HUES48 (cell line): ENCODE results near the gene SYCP2.
A peak's percentile ranks its signal among the peaks of the same experiment; 100 is the strongest.

Source experiments
- H3K27ac ChIP-seq: one replicate; pipeline ENCODE4 v1.7.0; 2013; ENCODE audit warnings: low read depth, low read length, inconsistent platforms
- H3K27me3 ChIP-seq: 2 replicates; pipeline ENCODE4 v1.6.1; 2013; ENCODE audit warnings: mild to moderate bottlenecking, low read length; ENCODE audit not compliant: control insufficient read depth, insufficient read depth
- H3K36me3 ChIP-seq: 2 replicates; pipeline ENCODE4 v1.6.1; 2013; ENCODE audit warnings: low read length; ENCODE audit not compliant: control insufficient read depth, insufficient read depth
- H3K4me1 ChIP-seq: 2 replicates; pipeline ENCODE4 v1.6.1; 2013; ENCODE audit warnings: mild to moderate bottlenecking, low read length; ENCODE audit not compliant: control insufficient read depth, insufficient read depth
- H3K4me3 ChIP-seq: 2 replicates; pipeline ENCODE4 v1.5.1; 2013; ENCODE audit warnings: mild to moderate bottlenecking, low read depth, low read length
- H3K9ac ChIP-seq: 2 replicates; pipeline ENCODE4 v1.6.1; 2013; ENCODE audit warnings: mild to moderate bottlenecking, low read depth, low read length, moderate library complexity
- H3K9me3 ChIP-seq: 2 replicates; pipeline ENCODE4 v1.6.1; 2013; ENCODE audit warnings: low read length; ENCODE audit not compliant: control insufficient read depth, insufficient read depth

The SYCP2 gene

GRCh38 chr20:59932616-59933295 is 681 bp downstream of the SYCP2 start:
- Histone ChIP-seq H3K4me1 (peaks cover 8% of the 10 kb centered on the region), H3K36me3 (no peaks in the 10 kb centered on the region), H3K27me3 (peaks cover 21% of the 10 kb centered on the region), H3K9ac (no peak overlapping the region), H3K27ac (no peak overlapping the region), H3K9me3 (no peaks in the 10 kb centered on the region), H3K4me3 (no peak overlapping the region)

DNA sequence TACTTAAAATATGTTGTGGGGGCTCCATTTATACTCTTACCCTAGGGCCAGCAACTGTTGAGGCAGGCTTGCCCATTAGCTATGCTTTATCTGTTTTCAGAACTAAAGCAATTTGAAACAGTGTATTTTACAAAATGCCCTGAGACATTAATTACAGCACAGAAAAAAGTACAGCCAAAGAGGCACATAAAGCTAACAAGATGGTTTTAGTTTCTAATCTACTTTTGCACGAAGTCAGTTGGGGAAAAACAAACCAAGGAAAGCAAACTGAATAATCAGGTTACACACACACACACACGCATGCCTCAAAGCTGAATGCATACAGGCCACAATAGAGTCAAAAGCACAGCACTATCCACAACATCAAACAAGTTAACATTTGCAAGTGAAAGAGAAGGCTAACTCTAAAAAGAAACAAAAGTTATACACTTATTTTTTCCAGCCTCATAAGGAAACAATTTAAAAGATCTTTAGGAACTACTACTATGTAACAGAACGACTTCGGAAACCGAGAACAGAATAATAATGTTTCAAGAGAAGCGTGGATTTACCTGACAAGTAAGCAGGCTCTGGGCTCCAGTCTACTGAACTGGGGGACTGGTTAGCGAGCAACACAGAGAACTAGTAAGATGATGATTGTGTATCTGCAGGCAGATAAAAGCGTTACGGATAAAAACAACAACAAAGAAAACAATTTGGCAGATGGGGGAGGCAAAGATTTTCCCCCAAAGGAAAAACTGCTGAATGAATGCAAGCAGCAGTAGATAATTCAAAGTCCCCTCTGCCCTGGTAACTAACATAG is 1.7 kb downstream of the SYCP2 start:
- Histone ChIP-seq H3K9ac (no peak overlapping the region), H3K4me3 (no peak overlapping the region), H3K27ac (peak overlapping the region; percentile 30)

GRCh38 chr20:59925899-59926298 is 7.5 kb downstream of the SYCP2 start:
- Histone ChIP-seq H3K9me3 (no peaks in the 10 kb centered on the region), H3K4me3 (no peak overlapping the region), H3K36me3 (no peaks in the 10 kb centered on the region), H3K9ac (no peak overlapping the region), H3K4me1 (no peaks in the 10 kb centered on the region), H3K27ac (no peak overlapping the region), H3K27me3 (no peaks in the 10 kb centered on the region)

More for the DNA sequence above, 1.7 kb downstream of the SYCP2 start:
- H3K27me3 ChIP-seq = peaks cover 21% of the 10 kb centered on the region
- H3K36me3 ChIP-seq = no peaks in the 10 kb centered on the region
- no peaks in the 10 kb centered on the region for H3K9me3 ChIP-seq
- peaks cover 8% of the 10 kb centered on the region for H3K4me1 ChIP-seq

DNA sequence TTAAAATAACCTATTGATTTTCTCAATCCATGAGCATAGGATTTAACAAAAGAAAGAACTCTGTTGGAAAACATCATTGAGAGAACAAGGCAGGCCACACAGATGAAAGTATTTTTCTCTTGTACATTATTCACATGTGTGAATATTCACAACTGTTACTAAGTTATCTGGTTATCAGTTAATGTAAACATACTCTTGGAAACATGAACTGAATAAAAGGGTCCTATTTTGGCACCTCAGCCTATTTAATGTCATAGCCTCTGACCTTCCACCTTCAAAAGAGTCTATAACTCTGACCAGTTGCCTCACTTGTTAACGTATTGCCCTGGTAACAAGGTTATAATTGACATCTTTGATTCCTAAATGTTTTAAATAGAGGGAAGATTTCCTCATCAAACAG is 8.1 kb downstream of the SYCP2 start:
- Histone ChIP-seq H3K4me3 (no peak overlapping the region), H3K9me3 (no peaks in the 10 kb centered on the region), H3K4me1 (no peaks in the 10 kb centered on the region), H3K27me3 (no peaks in the 10 kb centered on the region), H3K27ac (no peak overlapping the region), H3K36me3 (no peaks in the 10 kb centered on the region), H3K9ac (no peak overlapping the region)

GRCh38 chr20:59923514-59923913 is 9.9 kb downstream of the SYCP2 start:
- Histone ChIP-seq H3K27me3 (no peaks in the 10 kb centered on the region), H3K36me3 (no peaks in the 10 kb centered on the region), H3K27ac (no peak overlapping the region), H3K4me3 (no peak overlapping the region), H3K9me3 (no peaks in the 10 kb centered on the region), H3K4me1 (peaks cover 2% of the 10 kb centered on the region; the same call in 1 of the 2 replicates), H3K9ac (no peak overlapping the region)

DNA sequence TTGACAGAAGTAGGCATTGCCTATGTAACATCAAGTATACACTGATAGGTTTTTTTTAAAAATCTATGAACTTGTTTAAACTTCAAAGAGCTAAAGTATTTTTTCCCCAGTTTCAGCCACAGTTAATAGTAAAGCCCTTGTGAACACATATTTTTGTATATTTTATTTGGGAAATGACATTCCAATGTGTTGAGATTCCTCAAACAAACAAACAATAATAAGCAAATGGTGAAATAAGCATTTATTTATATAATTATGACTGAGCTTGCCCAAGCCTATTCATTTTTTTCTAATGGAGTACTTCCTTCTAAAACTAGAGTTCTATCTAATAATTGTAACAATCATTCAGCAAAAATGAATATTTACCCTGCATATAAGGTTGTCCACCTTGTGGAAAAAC is 12.5 kb downstream of the SYCP2 start:
- no peaks in the 10 kb centered on the region for H3K9me3 ChIP-seq
- H3K27ac ChIP-seq = no peak overlapping the region

GRCh38 chr20:59912609-59913008 is 20.8 kb downstream of the SYCP2 start:
- H3K4me3 ChIP-seq = no peak overlapping the region
- no peak overlapping the region for H3K9ac ChIP-seq
- H3K36me3 ChIP-seq = no peaks in the 10 kb centered on the region
- 0 out of 2 replicates have a peak, but pooled peaks cover 3% of the 10 kb centered on the region for H3K27me3 ChIP-seq
- H3K4me1 ChIP-seq = no peaks in the 10 kb centered on the region
- H3K27ac ChIP-seq = no peak overlapping the region
- no peaks in the 10 kb centered on the region for H3K9me3 ChIP-seq

More for the DNA sequence above, 12.5 kb downstream of the SYCP2 start:
- no peaks in the 10 kb centered on the region for H3K36me3 ChIP-seq
- H3K4me1 ChIP-seq = peaks cover 7% of the 10 kb centered on the region
- no peak overlapping the region for H3K9ac ChIP-seq
- H3K27me3 ChIP-seq = no peaks in the 10 kb centered on the region
- H3K4me3 ChIP-seq = no peak overlapping the region

GRCh38 chr20:59911041-59911440 is 22.4 kb downstream of the SYCP2 start:
- no peak overlapping the region for H3K9ac ChIP-seq
- H3K27ac ChIP-seq = no peak overlapping the region
- 0 out of 2 replicates have a peak, but pooled peaks cover 3% of the 10 kb centered on the region for H3K27me3 ChIP-seq
- no peak overlapping the region for H3K4me3 ChIP-seq
- H3K36me3 ChIP-seq = no peaks in the 10 kb centered on the region
- H3K4me1 ChIP-seq = no peaks in the 10 kb centered on the region
- H3K9me3 ChIP-seq = no peaks in the 10 kb centered on the region

DNA sequence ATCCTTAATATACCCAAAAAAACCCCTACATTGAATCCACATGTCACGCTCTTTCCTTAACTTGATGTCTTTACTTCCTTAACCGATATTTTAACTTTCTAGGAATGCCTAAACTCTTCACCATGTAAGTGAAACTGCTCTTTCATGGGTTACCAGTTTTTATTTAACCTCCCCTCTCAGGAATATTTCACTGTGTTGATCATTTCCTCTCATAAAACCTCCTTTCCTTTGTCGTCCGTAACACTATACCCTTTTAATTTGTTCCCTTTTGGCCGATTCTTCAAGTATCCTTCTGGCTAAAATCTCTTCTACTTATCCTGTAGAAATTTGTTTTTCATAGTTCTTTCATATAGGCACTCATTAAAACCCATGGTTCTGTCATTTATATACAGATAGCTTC is 24.6 kb downstream of the SYCP2 start:
- no peak overlapping the region for H3K9ac ChIP-seq
- no peaks in the 10 kb centered on the region for H3K4me1 ChIP-seq
- H3K36me3 ChIP-seq = no peaks in the 10 kb centered on the region
- H3K27me3 ChIP-seq = 0 out of 2 replicates have a peak, but pooled peaks cover 3% of the 10 kb centered on the region
- no peaks in the 10 kb centered on the region for H3K9me3 ChIP-seq
- H3K27ac ChIP-seq = no peak overlapping the region
- H3K4me3 ChIP-seq = no peak overlapping the region

- H3K4me1 ChIP-seq = no peaks in the 10 kb centered on the region
- H3K27me3 ChIP-seq = no peaks in the 10 kb centered on the region
- no peak overlapping the region for H3K27ac ChIP-seq
- no peaks in the 10 kb centered on the region for H3K9me3 ChIP-seq
- H3K36me3 ChIP-seq = no peaks in the 10 kb centered on the region
- no peak overlapping the region for H3K9ac ChIP-seq
- no peak overlapping the region for H3K4me3 ChIP-seq
Observed at GRCh38 chr20:59903621-59904020, 29.8 kb downstream of the SYCP2 start.

- Histone ChIP-seq H3K4me1 (no peaks in the 10 kb centered on the region), H3K27me3 (no peaks in the 10 kb centered on the region), H3K4me3 (no peak overlapping the region), H3K27ac (no peak overlapping the region), H3K36me3 (no peaks in the 10 kb centered on the region), H3K9me3 (no peaks in the 10 kb centered on the region), H3K9ac (no peak overlapping the region)
Observed at GRCh38 chr20:59902470-59902869, 31.0 kb downstream of the SYCP2 start.
